Heart left ventricle (tissue), 13 donors: ENCODE data around the gene RAB32.

Source experiments
- POLR2A ChIP-seq, 2 donors: fragments of 450-650 bp; IDR thresholded peaks; one replicate each; pipeline ENCODE4 v1.6.1; 2017; ENCODE audit warnings: antibody characterized with exemption in 2 of 2, mild to moderate bottlenecking in 2 of 2, moderate library complexity in 2 of 2
- TF ChIP-seq, protein P1 (sequence below), 12 donors: fragments of 200-600 bp; sonication (generic) in 4 of 12; IDR thresholded peaks; one replicate each; pipeline versions ENCODE4 v1.5.0 to v1.8.0; 2018 to 2022; ENCODE audit warnings: antibody characterized with exemption in 12 of 12, mild to moderate bottlenecking in 5 of 12
- donor health status: ischemic (EF 13 %, LVEDD 7.1; RV severe dilation, severe dysfunction).
- donor health status: DM: no; HTN: yes; CAD: no.
- donor health status: DM: no; HTN: no; CAD: no.
- donor health status: ischemic (EF 25% LVEDD 6.9; RV normal size, moderate dysfunction).
- donor health status: ischemic (EF 25% LVEDD 5.7; RV mildly dilated, moderate dysfunction).
- donor health status: ischemic (EF 35%, LVEDD 5.7; RV mildly dilated, moderate dysfunction).
- donor health status: nonischemic (EF 11% LVEDD 7.7; RV severe dilation, severe dysfunction).
- donor health status: DM: yes; HTN: yes; CAD: no.
- donor health status: PGD.
- donor health status: ischemic (EF 29% LVEDD 5.4; RV normal size, mild dysfunction).
- donor health status: nonischemic (EF 23%, LVEDD 6.1; RV moderate dilation, normal function).

DNA sequence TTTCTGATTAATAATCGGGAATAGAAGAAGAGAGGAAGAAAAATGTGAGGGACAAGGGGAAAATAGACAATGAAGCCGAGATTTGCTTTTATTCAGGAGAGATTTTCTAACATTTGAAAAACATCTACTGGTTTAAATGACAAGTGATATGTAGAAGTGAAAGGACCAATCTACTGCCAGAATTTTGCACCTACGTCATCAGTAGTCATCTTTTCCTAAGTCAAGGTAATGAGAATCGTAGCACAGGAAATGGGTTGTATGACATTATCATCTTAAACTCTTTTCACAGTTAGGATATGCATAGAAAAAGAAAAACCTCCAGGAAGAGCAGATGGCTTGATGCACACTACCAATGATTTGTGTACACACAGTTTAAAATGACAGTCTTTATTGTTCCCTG, 45.3 kb upstream of the RAB32 start:
- TF ChIP-seq, protein P1, sequence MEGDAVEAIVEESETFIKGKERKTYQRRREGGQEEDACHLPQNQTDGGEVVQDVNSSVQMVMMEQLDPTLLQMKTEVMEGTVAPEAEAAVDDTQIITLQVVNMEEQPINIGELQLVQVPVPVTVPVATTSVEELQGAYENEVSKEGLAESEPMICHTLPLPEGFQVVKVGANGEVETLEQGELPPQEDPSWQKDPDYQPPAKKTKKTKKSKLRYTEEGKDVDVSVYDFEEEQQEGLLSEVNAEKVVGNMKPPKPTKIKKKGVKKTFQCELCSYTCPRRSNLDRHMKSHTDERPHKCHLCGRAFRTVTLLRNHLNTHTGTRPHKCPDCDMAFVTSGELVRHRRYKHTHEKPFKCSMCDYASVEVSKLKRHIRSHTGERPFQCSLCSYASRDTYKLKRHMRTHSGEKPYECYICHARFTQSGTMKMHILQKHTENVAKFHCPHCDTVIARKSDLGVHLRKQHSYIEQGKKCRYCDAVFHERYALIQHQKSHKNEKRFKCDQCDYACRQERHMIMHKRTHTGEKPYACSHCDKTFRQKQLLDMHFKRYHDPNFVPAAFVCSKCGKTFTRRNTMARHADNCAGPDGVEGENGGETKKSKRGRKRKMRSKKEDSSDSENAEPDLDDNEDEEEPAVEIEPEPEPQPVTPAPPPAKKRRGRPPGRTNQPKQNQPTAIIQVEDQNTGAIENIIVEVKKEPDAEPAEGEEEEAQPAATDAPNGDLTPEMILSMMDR (IDR thresholded peaks at IDR 0.05): no peak
- TF ChIP-seq POLR2A (IDR thresholded peaks at IDR 0.05): no peak
